ENCODE measurements around the gene MCCC1.
A peak's percentile ranks its signal among the peaks of the same experiment; 100 is the strongest.

MCCC1 gene

DNA sequence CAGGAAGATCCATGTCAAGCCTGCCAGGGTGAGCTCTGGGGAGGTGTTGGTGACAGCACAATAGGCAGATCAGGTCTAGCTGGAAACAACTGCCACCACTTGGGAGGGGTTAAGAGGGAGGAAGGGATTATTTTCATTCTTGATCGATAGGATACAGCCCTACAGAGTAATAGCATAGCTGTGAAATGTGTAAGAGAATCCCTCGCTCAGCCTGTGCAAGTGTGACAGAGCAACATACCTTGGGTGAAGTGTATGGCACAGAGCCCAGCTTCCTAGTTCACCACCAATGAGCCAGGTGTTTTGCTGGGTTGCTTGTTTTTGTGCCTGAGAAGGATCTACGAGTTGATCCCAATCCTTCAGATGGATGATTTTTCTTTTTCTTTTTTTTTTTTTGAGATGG is 109.7 kb downstream of the MCCC1 start:
- TF ChIP-seq, protein P1, sequence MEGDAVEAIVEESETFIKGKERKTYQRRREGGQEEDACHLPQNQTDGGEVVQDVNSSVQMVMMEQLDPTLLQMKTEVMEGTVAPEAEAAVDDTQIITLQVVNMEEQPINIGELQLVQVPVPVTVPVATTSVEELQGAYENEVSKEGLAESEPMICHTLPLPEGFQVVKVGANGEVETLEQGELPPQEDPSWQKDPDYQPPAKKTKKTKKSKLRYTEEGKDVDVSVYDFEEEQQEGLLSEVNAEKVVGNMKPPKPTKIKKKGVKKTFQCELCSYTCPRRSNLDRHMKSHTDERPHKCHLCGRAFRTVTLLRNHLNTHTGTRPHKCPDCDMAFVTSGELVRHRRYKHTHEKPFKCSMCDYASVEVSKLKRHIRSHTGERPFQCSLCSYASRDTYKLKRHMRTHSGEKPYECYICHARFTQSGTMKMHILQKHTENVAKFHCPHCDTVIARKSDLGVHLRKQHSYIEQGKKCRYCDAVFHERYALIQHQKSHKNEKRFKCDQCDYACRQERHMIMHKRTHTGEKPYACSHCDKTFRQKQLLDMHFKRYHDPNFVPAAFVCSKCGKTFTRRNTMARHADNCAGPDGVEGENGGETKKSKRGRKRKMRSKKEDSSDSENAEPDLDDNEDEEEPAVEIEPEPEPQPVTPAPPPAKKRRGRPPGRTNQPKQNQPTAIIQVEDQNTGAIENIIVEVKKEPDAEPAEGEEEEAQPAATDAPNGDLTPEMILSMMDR (IDR thresholded peaks at IDR 0.05), result no peak
- Histone ChIP-seq H3K27me3 (no peaks in the 10 kb centered on the region), H3K4me1 (ENCODE audit: control insufficient read depth in 1 of 2, insufficient read depth in 1 of 2, low read depth in 1 of 2, low read length in 1 of 2) (no peaks in the 10 kb centered on the region), H3K27ac (no peak overlapping the region), H3K36me3 (no peaks in the 10 kb centered on the region), H3K9me3 (no peaks in the 10 kb centered on the region), H3K4me3 (ENCODE audit: low read depth in 1 of 2, low read length in 1 of 2) (no peak overlapping the region)

DNA sequence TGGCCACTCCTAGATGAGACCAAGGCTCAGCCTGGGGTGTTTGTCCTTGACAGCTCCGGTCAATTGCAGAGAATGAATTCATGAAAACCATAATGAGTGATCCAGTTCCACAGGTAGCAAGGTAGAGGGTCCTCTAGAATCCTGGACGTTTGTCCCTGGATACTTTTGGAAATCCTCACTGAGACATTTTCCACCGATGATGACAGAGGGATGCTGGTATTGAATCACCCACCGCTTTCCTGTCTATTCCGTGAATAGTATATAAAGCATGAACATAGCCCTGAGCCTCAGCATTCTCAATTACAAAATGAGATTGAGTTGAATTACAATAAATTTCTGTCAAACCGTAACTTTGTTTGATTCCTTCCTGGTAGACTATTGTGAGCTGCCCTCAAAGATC is 113.3 kb downstream of the MCCC1 start:
- TF ChIP-seq, protein P1 (IDR thresholded peaks at IDR 0.05), result no peak
- no peaks in the 10 kb centered on the region for H3K27me3 ChIP-seq
- no peaks in the 10 kb centered on the region for H3K9me3 ChIP-seq
- H3K27ac ChIP-seq, result no peak overlapping the region
- H3K4me3 ChIP-seq (ENCODE audit: low read depth in 1 of 2, low read length in 1 of 2), result no peak overlapping the region
- H3K36me3 ChIP-seq, result no peaks in the 10 kb centered on the region
- peaks cover under 1 to 1% of the 10 kb centered on the region in 2 experiments for H3K4me1 ChIP-seq (ENCODE audit: control insufficient read depth in 1 of 2, insufficient read depth in 1 of 2, low read depth in 1 of 2, low read length in 1 of 2)

DNA sequence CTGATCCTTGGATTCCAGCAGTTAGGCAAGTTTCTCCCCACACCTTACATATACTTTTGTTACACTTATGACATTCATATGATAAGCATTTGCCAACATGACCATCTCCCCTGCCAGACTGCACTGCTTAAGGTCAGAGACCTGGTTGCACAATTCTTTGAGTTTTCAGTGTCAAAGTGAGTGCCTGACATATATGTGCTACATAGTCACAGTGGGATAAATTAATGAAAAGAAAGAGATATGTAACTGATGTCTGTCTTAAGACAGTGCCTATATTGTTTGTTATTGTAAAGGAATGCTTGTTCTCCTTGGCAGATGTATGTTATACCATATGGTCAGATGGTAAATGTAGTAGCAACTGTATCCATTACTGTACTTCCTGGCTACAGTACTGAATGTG is 115.4 kb downstream of the MCCC1 start:
- Histone ChIP-seq H3K27me3 (no peaks in the 10 kb centered on the region), H3K27ac (no peak overlapping the region), H3K4me1 (ENCODE audit: control insufficient read depth in 1 of 2, insufficient read depth in 1 of 2, low read depth in 1 of 2, low read length in 1 of 2) (peaks cover 10 to 11% of the 10 kb centered on the region in 2 experiments), H3K4me3 (ENCODE audit: low read depth in 1 of 2, low read length in 1 of 2) (no peak overlapping the region), H3K9me3 (no peaks in the 10 kb centered on the region), H3K36me3 (no peaks in the 10 kb centered on the region)
- TF ChIP-seq, protein P1 (IDR thresholded peaks at IDR 0.05), result no peak

DNA sequence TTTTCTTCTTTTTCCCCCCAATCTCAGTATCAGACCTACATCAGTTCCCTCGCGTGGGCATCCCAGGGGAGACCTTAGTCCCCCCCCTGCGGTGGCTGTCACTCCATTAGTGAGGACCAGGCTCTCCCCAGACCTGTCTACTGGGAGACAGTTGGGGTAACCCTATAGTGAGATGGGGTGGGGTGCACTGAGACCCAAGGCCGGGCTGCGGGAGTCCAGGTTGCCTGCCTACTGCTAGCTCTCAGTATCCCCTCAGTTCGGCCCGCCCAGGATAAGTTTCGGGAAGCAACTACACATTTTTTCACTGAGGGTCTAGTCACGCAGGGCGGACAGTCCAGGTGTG is 118.3 kb downstream of the MCCC1 start:
- Histone ChIP-seq H3K27me3 (no peaks in the 10 kb centered on the region), H3K27ac (no peak overlapping the region), H3K4me1 (ENCODE audit: control insufficient read depth in 1 of 2, insufficient read depth in 1 of 2, low read depth in 1 of 2, low read length in 1 of 2) (peaks cover 18% of the 10 kb centered on the region in 2 experiments), H3K9me3 (no peaks in the 10 kb centered on the region), H3K4me3 (ENCODE audit: low read depth in 1 of 2, low read length in 1 of 2) (peak overlapping the region; percentile 87 to 92), H3K36me3 (no peaks in the 10 kb centered on the region)
- TF ChIP-seq, protein P1 (IDR thresholded peaks at IDR 0.05), result no peak

DNA sequence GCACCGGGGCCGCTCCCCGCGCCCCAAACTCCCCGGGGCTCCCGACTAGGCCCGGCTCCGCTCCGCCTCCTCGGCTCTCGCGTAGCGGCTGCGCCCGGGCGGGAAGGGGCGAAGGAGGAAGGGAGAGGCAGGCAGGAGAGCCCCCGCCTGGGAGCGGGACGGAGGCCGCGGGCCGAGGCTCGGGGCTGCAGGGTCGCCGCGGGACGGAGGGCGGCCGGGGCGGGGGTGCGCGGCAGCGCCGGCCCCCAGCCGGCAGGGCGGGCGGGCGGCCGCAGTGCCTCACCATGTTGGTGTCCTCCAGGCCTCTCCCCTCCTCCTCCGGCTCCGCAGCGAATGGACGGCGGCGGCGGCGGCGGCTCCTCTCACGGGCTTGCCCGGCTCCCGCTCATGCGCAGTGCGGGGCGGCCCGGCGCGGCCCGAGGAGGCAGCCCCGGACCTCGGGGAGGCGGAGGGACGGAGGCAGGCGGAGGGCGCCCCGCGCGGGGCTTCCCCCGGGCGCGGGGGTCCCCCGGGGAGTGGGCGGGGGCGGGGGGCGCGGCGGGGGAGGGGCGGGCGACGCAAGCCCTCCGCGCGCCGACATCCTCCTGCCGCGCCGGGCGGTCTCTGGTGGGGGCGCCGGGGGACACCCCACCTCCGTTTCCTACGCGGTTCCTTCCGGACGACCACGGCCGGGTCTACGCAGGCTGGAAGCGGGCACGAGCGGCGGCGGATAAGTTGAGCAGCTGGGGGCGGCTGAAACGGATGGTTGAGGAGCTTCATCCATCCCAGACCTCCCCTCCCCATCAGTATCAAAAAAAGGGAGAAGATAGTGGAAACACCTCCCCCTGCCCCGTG is 118.9 kb downstream of the MCCC1 start, which contains the start of gene DCUN1D1:
TSS of gene DCUN1D1 (minus strand) at position 335 of the 834 bp plus-strand sequence. CDS start at position 286, 49 bp downstream.
- H3K27me3 ChIP-seq, result no peaks in the 10 kb centered on the region
- H3K4me3 ChIP-seq (ENCODE audit: low read depth in 1 of 2, low read length in 1 of 2), result peak within 1 kb of the TSS; percentile 87 to 92
- H3K9me3 ChIP-seq, result no peaks in the 10 kb centered on the region
- peak within 1 kb of the TSS; percentile 93 for H3K27ac ChIP-seq
- no peaks in the 10 kb centered on the region for H3K36me3 ChIP-seq
- peaks cover 18% of the 10 kb centered on the region in 2 experiments for H3K4me1 ChIP-seq (ENCODE audit: control insufficient read depth in 1 of 2, insufficient read depth in 1 of 2, low read depth in 1 of 2, low read length in 1 of 2)
- TF ChIP-seq, protein P1 (IDR thresholded peaks at IDR 0.05), result peak; percentile 16
